Kidney epithelial cell (primary cell): Measurements from ENCODE around the gene UBFD1. TPM values are rescaled to one million over a fixed set of nuclear protein-coding genes. Genes with fewer than 3 reads are reported as not detected.

Source experiments
- DNase-seq: peaks from one replicate; pipeline ENCODE4 v3.0.0-alpha.2; 2010; ENCODE audit warnings: low read depth
- H3K27me3 ChIP-seq: 2 replicates; pipeline ENCODE4 v1.6.0; 2011; ENCODE audit warnings: low read length; ENCODE audit not compliant: control insufficient read depth, insufficient read depth
- H3K36me3 ChIP-seq: 2 replicates; pipeline ENCODE4 v1.5.1; 2011; ENCODE audit warnings: low read length; ENCODE audit not compliant: control insufficient read depth, insufficient read depth
- H3K4me3 ChIP-seq: 2 replicates; pipeline ENCODE4 v1.5.1; 2011; ENCODE audit warnings: low read depth, mild to moderate bottlenecking, control low read depth, low read length
- total RNA-seq: library from RNA; depleted of rRNA; stranded (reverse); fragments of >200 nt; gene quantifications from 2 replicates; pipeline ENCODE4 v1.2.3, GENCODE V29; 2015
- TF ChIP-seq, protein P1 (sequence below): IDR thresholded peaks from 2 replicates; pipeline ENCODE4 v1.5.1; 2011; ENCODE audit warnings: mild to moderate bottlenecking, moderate library complexity, low read length, control low read depth, inconsistent platforms; ENCODE audit not compliant: insufficient read depth, poor library complexity, severe bottlenecking

UBFD1 gene
- total RNA-seq, 1 donor from 2014 or later = 135 TPM

DNA sequence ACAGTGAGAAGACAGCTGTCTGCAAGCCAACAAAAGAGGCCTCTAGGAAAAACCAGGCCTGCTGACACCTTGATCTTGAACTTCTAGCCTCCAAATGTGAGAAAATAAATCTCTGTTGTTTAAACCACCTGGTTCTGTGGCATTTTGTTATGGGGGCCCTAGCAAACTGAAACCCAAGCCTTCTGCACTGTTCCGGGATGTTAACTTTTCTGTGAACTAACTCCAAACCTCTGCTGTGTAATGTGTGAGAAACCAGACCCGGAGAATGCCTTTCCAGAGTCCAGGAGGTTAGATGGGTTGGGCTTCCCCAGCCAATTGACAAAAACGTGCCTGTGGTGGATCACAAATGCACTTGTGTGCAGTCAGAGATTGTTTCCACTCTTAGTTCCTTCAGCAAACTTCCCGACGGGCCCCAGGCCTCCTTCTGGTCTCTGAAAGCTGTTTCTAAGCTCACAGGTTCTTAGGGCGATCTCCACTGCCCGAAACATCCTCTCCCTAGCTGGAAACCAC is 33.6 kb upstream of the UBFD1 start:
- TF ChIP-seq, protein P1, sequence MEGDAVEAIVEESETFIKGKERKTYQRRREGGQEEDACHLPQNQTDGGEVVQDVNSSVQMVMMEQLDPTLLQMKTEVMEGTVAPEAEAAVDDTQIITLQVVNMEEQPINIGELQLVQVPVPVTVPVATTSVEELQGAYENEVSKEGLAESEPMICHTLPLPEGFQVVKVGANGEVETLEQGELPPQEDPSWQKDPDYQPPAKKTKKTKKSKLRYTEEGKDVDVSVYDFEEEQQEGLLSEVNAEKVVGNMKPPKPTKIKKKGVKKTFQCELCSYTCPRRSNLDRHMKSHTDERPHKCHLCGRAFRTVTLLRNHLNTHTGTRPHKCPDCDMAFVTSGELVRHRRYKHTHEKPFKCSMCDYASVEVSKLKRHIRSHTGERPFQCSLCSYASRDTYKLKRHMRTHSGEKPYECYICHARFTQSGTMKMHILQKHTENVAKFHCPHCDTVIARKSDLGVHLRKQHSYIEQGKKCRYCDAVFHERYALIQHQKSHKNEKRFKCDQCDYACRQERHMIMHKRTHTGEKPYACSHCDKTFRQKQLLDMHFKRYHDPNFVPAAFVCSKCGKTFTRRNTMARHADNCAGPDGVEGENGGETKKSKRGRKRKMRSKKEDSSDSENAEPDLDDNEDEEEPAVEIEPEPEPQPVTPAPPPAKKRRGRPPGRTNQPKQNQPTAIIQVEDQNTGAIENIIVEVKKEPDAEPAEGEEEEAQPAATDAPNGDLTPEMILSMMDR = no peak
- Histone ChIP-seq H3K36me3 (no peaks in the 10 kb centered on the region), H3K4me3 (no peak overlapping the region), H3K27me3 (no peaks in the 10 kb centered on the region)
- DNase-seq = no peak

GRCh38 chr16:23524886-23525285 is 32.6 kb upstream of the UBFD1 start:
- Histone ChIP-seq H3K36me3 (no peaks in the 10 kb centered on the region), H3K4me3 (no peak overlapping the region), H3K27me3 (no peaks in the 10 kb centered on the region)
- TF ChIP-seq, protein P1 = no peak
- no peak for DNase-seq

- Histone ChIP-seq H3K4me3 (no peak overlapping the region), H3K27me3 (no peaks in the 10 kb centered on the region), H3K36me3 (no peaks in the 10 kb centered on the region)
- TF ChIP-seq, protein P1 = no peak
- DNase-seq = no peak
These were observed 29.4 kb upstream of the UBFD1 start for GRCh38 chr16:23527961-23528643.

GRCh38 chr16:23528644-23529310 is 28.8 kb upstream of the UBFD1 start:
- Histone ChIP-seq H3K27me3 (no peaks in the 10 kb centered on the region), H3K36me3 (no peaks in the 10 kb centered on the region), H3K4me3 (no peak overlapping the region)
- DNase-seq = no peak
- TF ChIP-seq, protein P1 = no peak

DNA sequence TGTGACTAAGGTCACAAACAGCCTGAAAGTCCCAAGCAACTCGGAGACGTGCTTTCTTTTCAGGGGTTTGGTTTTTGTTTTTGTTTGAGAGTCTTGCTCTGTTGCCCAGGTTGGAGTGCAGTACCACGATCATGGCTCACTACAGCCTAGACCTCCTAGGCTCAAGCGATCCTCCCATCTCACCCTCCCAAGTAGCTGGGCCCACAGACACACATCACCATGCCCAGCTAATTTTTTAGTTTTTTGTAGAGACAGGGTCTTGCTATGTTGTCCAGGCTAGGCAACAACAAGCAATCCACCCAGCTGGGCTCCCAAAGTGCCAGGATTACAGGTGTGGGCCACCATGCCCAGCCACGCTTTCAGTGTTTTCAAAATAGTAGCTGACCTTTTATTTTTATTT is 27.5 kb upstream of the UBFD1 start:
- no peak for DNase-seq
- TF ChIP-seq, protein P1 = no peak
- Histone ChIP-seq H3K36me3 (no peaks in the 10 kb centered on the region), H3K27me3 (no peaks in the 10 kb centered on the region), H3K4me3 (no peak overlapping the region)
